GM19035 (cell line): ENCODE results near the gene NUP210.

Experiments
- ATAC-seq: cut with Tn5 transposase; IDR thresholded peaks from one replicate; pipeline ENCODE4 v1.9.1; 2021; ENCODE audit not compliant: unreplicated experiment

NUP210 gene

GRCh38 chr3:13353506-13353905 lies 66.6 kb downstream of the NUP210 start:
- no peak for ATAC-seq

- ATAC-seq = no peak
Observed at GRCh38 chr3:13352621-13353131, 67.4 kb downstream of the NUP210 start.

GRCh38 chr3:13349823-13350222 lies 70.3 kb downstream of the NUP210 start:
- no peak for ATAC-seq

- no peak for ATAC-seq
Observed at GRCh38 chr3:13348661-13349396, 71.3 kb downstream of the NUP210 start.

GRCh38 chr3:13348100-13348499 lies 72.0 kb downstream of the NUP210 start:
- no peak for ATAC-seq

- ATAC-seq = no peak
Observed at GRCh38 chr3:13347390-13347950, 72.7 kb downstream of the NUP210 start.

GRCh38 chr3:13346481-13347389 lies 73.4 kb downstream of the NUP210 start:
- no peak for ATAC-seq

GRCh38 chr3:13345772-13346171 lies 74.3 kb downstream of the NUP210 start:
- ATAC-seq = no peak

- no peak for ATAC-seq
Observed at GRCh38 chr3:13345284-13345683, 74.8 kb downstream of the NUP210 start.

- no peak for ATAC-seq
Observed at GRCh38 chr3:13344663-13345062, 75.5 kb downstream of the NUP210 start.

GRCh38 chr3:13343601-13344000 lies 76.5 kb downstream of the NUP210 start:
- no peak for ATAC-seq

- no peak for ATAC-seq
Observed at GRCh38 chr3:13341229-13341905, 78.8 kb downstream of the NUP210 start.

GRCh38 chr3:13339833-13340232 lies 80.3 kb downstream of the NUP210 start:
- no peak for ATAC-seq

- no peak for ATAC-seq
Observed at GRCh38 chr3:13338996-13339395, 81.1 kb downstream of the NUP210 start.

GRCh38 chr3:13338231-13338630 lies 81.9 kb downstream of the NUP210 start:
- ATAC-seq = no peak

GRCh38 chr3:13336592-13336991 lies 83.5 kb downstream of the NUP210 start:
- no peak for ATAC-seq

- ATAC-seq = no peak
Observed at GRCh38 chr3:13335503-13335902, 84.6 kb downstream of the NUP210 start.

- ATAC-seq = no peak
Observed at GRCh38 chr3:13335059-13335458, 85.1 kb downstream of the NUP210 start.

GRCh38 chr3:13333236-13333897 lies 86.8 kb downstream of the NUP210 start:
- ATAC-seq = no peak

- ATAC-seq = no peak
Observed at GRCh38 chr3:13332740-13333139, 87.4 kb downstream of the NUP210 start.
